Measurements from ENCODE around the gene HSD17B13. TPM values are rescaled to one million over a fixed set of nuclear protein-coding genes. Genes with fewer than 3 reads are reported as not detected.
A peak's percentile ranks its signal among the peaks of the same experiment; 100 is the strongest.

Gene HSD17B13
- total and polyA plus RNA-seq, 2 of the 13 experiments (the other 11 are each of a cell fraction or from before 2014, with no cell fraction given), result 0.04 to 0.15 TPM

DNA sequence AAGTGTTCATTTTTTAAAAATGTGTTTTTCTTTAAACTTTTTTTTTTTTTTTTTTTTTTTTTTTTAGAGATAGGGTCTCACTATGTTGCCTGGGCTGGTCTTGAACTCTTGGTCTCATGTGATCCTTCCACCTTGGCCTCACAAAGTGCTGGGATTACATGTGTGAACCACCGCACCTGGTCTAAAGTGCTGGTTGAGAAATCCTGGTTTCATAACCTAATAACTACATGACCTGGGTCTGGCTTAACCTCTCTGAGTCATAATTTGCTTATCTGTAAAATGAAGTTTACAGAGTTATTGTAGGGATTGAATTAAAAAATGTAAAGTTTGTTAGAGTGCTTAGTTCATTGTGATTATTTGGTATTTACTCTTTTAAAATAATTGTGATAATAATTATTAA lies 5.2 kb downstream of the HSD17B13 start (continued):
- TF ChIP-seq, protein P1, sequence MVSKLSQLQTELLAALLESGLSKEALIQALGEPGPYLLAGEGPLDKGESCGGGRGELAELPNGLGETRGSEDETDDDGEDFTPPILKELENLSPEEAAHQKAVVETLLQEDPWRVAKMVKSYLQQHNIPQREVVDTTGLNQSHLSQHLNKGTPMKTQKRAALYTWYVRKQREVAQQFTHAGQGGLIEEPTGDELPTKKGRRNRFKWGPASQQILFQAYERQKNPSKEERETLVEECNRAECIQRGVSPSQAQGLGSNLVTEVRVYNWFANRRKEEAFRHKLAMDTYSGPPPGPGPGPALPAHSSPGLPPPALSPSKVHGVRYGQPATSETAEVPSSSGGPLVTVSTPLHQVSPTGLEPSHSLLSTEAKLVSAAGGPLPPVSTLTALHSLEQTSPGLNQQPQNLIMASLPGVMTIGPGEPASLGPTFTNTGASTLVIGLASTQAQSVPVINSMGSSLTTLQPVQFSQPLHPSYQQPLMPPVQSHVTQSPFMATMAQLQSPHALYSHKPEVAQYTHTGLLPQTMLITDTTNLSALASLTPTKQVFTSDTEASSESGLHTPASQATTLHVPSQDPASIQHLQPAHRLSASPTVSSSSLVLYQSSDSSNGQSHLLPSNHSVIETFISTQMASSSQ (IDR thresholded peaks at IDR 0.05; ENCODE audit: low read depth), result no peak
- TF ChIP-seq, protein P1 (CRISPR knock-in tag; IDR thresholded peaks at IDR 0.05; ENCODE audit: borderline replicate concordance), result no peak
- TF ChIP-seq, protein P2, sequence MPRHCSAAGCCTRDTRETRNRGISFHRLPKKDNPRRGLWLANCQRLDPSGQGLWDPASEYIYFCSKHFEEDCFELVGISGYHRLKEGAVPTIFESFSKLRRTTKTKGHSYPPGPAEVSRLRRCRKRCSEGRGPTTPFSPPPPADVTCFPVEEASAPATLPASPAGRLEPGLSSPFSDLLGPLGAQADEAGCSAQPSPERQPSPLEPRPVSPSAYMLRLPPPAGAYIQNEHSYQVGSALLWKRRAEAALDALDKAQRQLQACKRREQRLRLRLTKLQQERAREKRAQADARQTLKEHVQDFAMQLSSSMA (CRISPR knock-in tag; IDR thresholded peaks at IDR 0.05), result no peak
- TF ChIP-seq ZNF660 (CRISPR knock-in tag; IDR thresholded peaks at IDR 0.05; ENCODE audit: borderline replicate concordance, low read depth) (no peak), HHEX (CRISPR knock-in tag; IDR thresholded peaks at IDR 0.05) (no peak), ZKSCAN5 (CRISPR knock-in tag; IDR thresholded peaks at IDR 0.05) (no peak), ZNF274 (CRISPR knock-in tag; IDR thresholded peaks at IDR 0.05) (no peak), ARID2 (CRISPR knock-in tag; IDR thresholded peaks at IDR 0.05; ENCODE audit: borderline replicate concordance) (no peak), KDM3A (CRISPR knock-in tag; IDR thresholded peaks at IDR 0.05; ENCODE audit: low read depth) (no peak), NR2F1 (CRISPR knock-in tag; IDR thresholded peaks at IDR 0.05) (peak in 1 of 2 experiments; percentile 62; a peak in 1 of 4 replicates), SIX4 (CRISPR knock-in tag; IDR thresholded peaks at IDR 0.05) (no peak), ZNF331 (CRISPR knock-in tag; IDR thresholded peaks at IDR 0.05) (no peak), ZNF816 (CRISPR knock-in tag; IDR thresholded peaks at IDR 0.05; ENCODE audit: borderline replicate concordance) (no peak), ZNF615 (CRISPR knock-in tag; IDR thresholded peaks at IDR 0.05; ENCODE audit: borderline replicate concordance) (no peak), FOSL1 (CRISPR knock-in tag; IDR thresholded peaks at IDR 0.05; ENCODE audit: borderline replicate concordance) (no peak)
- TF ChIP-seq, protein P3, sequence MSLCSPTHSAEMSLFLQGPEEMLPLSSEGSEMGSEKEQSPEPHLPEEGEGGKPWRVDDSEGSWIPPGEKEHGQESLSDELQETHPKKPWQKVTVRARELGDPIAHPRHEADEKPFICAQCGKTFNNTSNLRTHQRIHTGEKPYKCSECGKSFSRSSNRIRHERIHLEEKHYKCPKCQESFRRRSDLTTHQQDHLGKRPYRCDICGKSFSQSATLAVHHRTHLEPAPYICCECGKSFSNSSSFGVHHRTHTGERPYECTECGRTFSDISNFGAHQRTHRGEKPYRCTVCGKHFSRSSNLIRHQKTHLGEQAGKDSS (CRISPR knock-in tag; IDR thresholded peaks at IDR 0.05; ENCODE audit: borderline replicate concordance, low read depth), result no peak
- TF ChIP-seq, protein P4, sequence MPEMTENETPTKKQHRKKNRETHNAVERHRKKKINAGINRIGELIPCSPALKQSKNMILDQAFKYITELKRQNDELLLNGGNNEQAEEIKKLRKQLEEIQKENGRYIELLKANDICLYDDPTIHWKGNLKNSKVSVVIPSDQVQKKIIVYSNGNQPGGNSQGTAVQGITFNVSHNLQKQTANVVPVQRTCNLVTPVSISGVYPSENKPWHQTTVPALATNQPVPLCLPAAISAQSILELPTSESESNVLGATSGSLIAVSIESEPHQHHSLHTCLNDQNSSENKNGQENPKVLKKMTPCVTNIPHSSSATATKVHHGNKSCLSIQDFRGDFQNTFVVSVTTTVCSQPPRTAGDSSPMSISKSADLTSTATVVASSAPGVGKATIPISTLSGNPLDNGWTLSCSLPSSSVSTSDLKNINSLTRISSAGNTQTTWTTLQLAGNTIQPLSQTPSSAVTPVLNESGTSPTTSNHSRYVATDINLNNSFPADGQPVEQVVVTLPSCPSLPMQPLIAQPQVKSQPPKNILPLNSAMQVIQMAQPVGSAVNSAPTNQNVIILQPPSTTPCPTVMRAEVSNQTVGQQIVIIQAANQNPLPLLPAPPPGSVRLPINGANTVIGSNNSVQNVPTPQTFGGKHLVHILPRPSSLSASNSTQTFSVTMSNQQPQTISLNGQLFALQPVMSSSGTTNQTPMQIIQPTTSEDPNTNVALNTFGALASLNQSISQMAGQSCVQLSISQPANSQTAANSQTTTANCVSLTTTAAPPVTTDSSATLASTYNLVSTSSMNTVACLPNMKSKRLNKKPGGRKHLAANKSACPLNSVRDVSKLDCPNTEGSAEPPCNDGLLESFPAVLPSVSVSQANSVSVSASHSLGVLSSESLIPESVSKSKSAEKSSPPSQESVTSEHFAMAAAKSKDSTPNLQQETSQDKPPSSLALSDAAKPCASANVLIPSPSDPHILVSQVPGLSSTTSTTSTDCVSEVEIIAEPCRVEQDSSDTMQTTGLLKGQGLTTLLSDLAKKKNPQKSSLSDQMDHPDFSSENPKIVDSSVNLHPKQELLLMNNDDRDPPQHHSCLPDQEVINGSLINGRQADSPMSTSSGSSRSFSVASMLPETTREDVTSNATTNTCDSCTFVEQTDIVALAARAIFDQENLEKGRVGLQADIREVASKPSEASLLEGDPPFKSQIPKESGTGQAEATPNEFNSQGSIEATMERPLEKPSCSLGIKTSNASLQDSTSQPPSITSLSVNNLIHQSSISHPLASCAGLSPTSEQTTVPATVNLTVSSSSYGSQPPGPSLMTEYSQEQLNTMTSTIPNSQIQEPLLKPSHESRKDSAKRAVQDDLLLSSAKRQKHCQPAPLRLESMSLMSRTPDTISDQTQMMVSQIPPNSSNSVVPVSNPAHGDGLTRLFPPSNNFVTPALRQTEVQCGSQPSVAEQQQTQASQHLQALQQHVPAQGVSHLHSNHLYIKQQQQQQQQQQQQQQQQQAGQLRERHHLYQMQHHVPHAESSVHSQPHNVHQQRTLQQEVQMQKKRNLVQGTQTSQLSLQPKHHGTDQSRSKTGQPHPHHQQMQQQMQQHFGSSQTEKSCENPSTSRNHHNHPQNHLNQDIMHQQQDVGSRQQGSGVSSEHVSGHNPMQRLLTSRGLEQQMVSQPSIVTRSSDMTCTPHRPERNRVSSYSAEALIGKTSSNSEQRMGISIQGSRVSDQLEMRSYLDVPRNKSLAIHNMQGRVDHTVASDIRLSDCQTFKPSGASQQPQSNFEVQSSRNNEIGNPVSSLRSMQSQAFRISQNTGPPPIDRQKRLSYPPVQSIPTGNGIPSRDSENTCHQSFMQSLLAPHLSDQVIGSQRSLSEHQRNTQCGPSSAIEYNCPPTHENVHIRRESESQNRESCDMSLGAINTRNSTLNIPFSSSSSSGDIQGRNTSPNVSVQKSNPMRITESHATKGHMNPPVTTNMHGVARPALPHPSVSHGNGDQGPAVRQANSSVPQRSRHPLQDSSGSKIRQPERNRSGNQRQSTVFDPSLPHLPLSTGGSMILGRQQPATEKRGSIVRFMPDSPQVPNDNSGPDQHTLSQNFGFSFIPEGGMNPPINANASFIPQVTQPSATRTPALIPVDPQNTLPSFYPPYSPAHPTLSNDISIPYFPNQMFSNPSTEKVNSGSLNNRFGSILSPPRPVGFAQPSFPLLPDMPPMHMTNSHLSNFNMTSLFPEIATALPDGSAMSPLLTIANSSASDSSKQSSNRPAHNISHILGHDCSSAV (CRISPR knock-in tag; IDR thresholded peaks at IDR 0.05; ENCODE audit: borderline replicate concordance), result no peak
